HFF-Myc (cell line): ENCODE data around the gene PRKAR1B.
"Not testable (repeated sequence)": the region's sequence is repeated elsewhere in the genome, so short reads cannot be mapped to it uniquely, and the experiment has no call there.

ENCODE experiments used
- DNase-seq: peaks from one replicate; pipeline ENCODE4 v3.0.0-alpha.2; 2011; ENCODE audit warnings: low read depth; ENCODE audit errors: extremely low read depth
- H3K4me3 ChIP-seq: replicated peaks from 2 replicates; pipeline ENCODE4 v1.5.1; 2011; ENCODE audit warnings: low read depth, mild to moderate bottlenecking, control low read depth, low read length
- TF ChIP-seq, protein P1 (sequence below): IDR thresholded peaks from 2 replicates; pipeline ENCODE4 v1.5.1; 2012; ENCODE audit warnings: mild to moderate bottlenecking, low read depth, low read length, control low read depth; ENCODE audit errors: missing control alignments

The PRKAR1B gene

DNA sequence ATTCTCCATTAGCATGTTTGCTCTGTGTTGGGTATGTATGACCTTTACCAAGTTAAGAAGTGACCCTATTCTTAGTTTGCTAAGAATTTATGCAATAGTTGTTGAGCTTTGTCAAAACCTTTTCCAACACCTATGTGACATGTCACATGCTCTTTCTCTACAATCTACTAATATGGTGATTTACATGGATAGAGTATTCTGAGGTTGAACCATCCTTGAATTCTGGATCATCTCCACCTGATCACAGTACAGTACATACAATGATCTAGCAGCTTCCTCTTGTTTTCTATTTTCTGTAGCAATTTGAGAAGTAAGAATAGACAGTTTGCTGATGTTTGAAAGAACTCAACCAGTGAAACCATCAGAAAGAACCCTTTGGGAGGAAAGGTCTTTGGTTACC, 106.2 kb downstream of the PRKAR1B start:
- no peak overlapping the region for H3K4me3 ChIP-seq
- DNase-seq = no peak
- TF ChIP-seq, protein P1, sequence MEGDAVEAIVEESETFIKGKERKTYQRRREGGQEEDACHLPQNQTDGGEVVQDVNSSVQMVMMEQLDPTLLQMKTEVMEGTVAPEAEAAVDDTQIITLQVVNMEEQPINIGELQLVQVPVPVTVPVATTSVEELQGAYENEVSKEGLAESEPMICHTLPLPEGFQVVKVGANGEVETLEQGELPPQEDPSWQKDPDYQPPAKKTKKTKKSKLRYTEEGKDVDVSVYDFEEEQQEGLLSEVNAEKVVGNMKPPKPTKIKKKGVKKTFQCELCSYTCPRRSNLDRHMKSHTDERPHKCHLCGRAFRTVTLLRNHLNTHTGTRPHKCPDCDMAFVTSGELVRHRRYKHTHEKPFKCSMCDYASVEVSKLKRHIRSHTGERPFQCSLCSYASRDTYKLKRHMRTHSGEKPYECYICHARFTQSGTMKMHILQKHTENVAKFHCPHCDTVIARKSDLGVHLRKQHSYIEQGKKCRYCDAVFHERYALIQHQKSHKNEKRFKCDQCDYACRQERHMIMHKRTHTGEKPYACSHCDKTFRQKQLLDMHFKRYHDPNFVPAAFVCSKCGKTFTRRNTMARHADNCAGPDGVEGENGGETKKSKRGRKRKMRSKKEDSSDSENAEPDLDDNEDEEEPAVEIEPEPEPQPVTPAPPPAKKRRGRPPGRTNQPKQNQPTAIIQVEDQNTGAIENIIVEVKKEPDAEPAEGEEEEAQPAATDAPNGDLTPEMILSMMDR = no peak

GRCh38 chr7:620056-620455, 107.0 kb downstream of the PRKAR1B start:
- no peak overlapping the region for H3K4me3 ChIP-seq
- DNase-seq = no peak
- TF ChIP-seq, protein P1 = no peak

DNA sequence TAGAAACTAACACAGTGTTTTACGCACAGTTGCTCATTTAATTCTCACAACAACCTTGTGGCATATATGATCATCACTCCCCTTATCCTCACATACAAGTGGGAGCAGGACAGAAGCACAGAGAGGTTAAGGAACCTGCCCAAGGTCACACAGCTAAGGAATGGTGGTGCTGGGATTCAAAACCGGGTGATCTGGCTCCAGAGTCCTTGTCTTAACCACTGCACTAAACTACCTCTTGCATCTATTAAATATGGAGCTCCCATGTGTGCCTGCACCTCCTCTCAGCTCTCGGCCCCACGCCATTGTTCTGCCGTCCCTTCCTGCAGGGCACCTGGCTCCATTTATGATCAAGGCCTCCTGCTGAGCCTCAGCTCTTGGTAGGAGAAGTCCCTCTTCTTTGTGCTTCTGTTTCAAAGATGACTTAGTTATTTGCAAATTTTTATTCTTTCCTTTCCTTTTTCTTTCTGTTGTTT, 107.7 kb downstream of the PRKAR1B start:
- no peak for DNase-seq
- TF ChIP-seq, protein P1 = no peak
- H3K4me3 ChIP-seq = no peak overlapping the region

DNA sequence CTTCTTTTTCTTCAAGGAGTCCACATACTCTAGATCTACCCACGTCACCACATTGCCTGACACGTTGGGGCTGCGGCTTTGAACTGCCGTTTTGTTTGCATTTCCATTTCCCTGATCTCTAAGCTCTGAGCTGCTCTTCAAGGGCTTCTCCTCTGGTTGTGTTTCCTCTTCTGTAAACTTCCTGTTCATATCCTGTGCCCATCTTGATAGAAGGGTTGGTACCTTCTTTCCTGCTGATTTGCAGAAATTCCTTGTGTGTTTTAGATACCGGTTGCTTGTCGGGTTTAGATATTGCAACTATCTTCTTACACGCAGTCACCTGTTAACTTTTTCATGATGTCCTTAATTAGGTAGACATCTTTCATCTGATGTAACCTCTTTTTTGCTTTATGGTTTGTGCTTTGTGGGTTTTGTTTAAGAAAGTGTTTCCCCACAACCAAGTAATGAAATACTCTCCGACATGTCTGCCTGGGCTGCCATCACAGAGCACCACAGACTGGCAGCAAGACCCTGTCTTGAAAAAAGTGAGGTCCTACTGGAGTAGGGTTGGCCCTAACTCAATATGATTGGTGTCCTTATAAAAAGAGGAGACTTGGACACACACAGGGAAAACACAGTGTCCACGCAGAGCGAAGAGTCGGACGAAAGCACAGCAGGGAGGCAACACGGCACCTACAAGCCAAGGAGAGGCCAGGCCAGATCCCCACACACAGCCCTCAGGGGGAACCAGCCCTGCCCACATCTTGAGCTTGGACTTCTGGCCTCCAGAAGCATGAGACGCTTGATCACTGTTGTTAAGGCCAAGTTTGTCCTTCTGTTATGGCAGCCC, 108.3 kb downstream of the PRKAR1B start:
- TF ChIP-seq, protein P1 = no peak
- no peak overlapping the region for H3K4me3 ChIP-seq
- DNase-seq = no peak

- no peak overlapping the region for H3K4me3 ChIP-seq
- TF ChIP-seq, protein P1 = no peak
- no peak for DNase-seq
Observed at GRCh38 chr7:617614-618538, 109.2 kb downstream of the PRKAR1B start.

GRCh38 chr7:613442-614140, 113.5 kb downstream of the PRKAR1B start:
- DNase-seq = no peak
- no peak overlapping the region for H3K4me3 ChIP-seq
- TF ChIP-seq, protein P1 = no peak

DNA sequence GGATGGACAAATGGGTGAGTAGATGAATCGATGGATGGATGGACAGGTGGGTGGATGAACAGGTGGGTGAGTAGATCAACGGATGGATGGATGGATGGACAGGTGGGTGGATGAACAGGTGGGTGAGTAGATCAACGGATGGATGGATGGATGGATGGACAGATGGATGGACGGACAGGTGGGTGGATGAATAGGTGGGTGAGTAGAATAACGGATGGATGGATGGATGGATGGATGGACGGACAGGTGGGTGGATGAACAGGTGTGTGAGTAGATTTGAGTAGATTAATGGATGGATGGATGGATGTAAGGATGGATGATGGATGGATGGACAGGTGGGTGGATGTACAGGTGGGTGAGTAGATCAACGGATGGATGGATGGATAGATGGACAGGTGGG, 115.2 kb downstream of the PRKAR1B start:
- not testable (repeated sequence) for H3K4me3 ChIP-seq, DNase-seq
